ENCODE results near the gene ZBTB47. TPM values are rescaled to one million over a fixed set of nuclear protein-coding genes. Genes with fewer than 3 reads are reported as not detected.

Gene ZBTB47
- total RNA-seq, 1 donor from 2014 or later: 69.3 TPM

GRCh38 chr3:42698911-42699230 is 45.4 kb downstream of the ZBTB47 start:
- H3K4me1 ChIP-seq: peaks cover 0 to 2% of the 10 kb centered on the region in 2 donors
- H3K27me3 ChIP-seq: no peaks in the 10 kb centered on the region
- no peak overlapping the region for H3K27ac ChIP-seq
- DNase-seq (ENCODE audit: low spot score in 2 of 2): peak in 1 of 2 donors; percentile 24
- intact Hi-C loops (cut with DNase I): no loop called here
- H3K4me3 ChIP-seq: no peak overlapping the region
- no peaks in the 10 kb centered on the region for H3K36me3 ChIP-seq
- TF ChIP-seq, protein P1, sequence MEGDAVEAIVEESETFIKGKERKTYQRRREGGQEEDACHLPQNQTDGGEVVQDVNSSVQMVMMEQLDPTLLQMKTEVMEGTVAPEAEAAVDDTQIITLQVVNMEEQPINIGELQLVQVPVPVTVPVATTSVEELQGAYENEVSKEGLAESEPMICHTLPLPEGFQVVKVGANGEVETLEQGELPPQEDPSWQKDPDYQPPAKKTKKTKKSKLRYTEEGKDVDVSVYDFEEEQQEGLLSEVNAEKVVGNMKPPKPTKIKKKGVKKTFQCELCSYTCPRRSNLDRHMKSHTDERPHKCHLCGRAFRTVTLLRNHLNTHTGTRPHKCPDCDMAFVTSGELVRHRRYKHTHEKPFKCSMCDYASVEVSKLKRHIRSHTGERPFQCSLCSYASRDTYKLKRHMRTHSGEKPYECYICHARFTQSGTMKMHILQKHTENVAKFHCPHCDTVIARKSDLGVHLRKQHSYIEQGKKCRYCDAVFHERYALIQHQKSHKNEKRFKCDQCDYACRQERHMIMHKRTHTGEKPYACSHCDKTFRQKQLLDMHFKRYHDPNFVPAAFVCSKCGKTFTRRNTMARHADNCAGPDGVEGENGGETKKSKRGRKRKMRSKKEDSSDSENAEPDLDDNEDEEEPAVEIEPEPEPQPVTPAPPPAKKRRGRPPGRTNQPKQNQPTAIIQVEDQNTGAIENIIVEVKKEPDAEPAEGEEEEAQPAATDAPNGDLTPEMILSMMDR (IDR thresholded peaks at IDR 0.05): no peak
- H3K9me3 ChIP-seq: no peaks in the 10 kb centered on the region

DNA sequence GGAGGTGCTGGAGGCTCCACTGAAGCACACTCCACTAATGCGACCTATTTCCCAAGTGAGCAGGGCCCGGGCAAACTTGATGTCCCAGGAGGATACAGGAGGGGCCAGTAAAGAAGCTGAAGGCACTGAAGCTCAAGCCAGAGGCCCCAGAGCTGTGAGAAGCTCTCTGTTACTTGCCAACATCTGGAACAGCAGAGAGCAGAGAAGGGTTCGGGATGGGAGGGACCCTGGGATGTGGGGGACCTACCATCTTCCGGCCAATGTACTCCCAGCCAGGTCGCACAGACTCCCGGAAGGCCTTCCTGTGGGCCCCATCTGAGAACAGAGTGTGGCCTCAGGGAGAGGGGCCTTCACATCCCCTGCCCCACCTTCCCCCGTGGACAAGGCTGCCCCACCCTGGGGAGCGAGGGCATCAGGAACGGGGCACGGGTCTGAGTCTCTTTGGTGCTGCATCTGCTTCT is 46.0 kb downstream of the ZBTB47 start:
- intact Hi-C loops (cut with DNase I): no loop called here
- Histone ChIP-seq H3K27ac (no peak overlapping the region), H3K36me3 (no peaks in the 10 kb centered on the region), H3K4me1 (peaks cover 0 to 2% of the 10 kb centered on the region in 2 donors), H3K27me3 (no peaks in the 10 kb centered on the region), H3K4me3 (no peak overlapping the region), H3K9me3 (no peaks in the 10 kb centered on the region)
- DNase-seq (ENCODE audit: low spot score in 2 of 2): peak in 1 of 2 donors; percentile 58
- TF ChIP-seq, protein P1 (IDR thresholded peaks at IDR 0.05): no peak

- Histone ChIP-seq H3K36me3 (no peaks in the 10 kb centered on the region), H3K9me3 (no peaks in the 10 kb centered on the region), H3K27ac (no peak overlapping the region), H3K4me3 (no peak overlapping the region), H3K27me3 (no peaks in the 10 kb centered on the region), H3K4me1 (peaks cover 0 to 2% of the 10 kb centered on the region in 2 donors)
- DNase-seq (ENCODE audit: low spot score in 2 of 2): peak in 1 of 2 donors; percentile 53
- TF ChIP-seq, protein P1 (IDR thresholded peaks at IDR 0.05): no peak
- intact Hi-C loops (cut with DNase I): loop anchor here (1.0 kb wide), 1 partner anchor 49 kb away; no protein-coding TSS in a partner anchor
These were observed 47.1 kb downstream of the ZBTB47 start for GRCh38 chr3:42700366-42701288.

DNA sequence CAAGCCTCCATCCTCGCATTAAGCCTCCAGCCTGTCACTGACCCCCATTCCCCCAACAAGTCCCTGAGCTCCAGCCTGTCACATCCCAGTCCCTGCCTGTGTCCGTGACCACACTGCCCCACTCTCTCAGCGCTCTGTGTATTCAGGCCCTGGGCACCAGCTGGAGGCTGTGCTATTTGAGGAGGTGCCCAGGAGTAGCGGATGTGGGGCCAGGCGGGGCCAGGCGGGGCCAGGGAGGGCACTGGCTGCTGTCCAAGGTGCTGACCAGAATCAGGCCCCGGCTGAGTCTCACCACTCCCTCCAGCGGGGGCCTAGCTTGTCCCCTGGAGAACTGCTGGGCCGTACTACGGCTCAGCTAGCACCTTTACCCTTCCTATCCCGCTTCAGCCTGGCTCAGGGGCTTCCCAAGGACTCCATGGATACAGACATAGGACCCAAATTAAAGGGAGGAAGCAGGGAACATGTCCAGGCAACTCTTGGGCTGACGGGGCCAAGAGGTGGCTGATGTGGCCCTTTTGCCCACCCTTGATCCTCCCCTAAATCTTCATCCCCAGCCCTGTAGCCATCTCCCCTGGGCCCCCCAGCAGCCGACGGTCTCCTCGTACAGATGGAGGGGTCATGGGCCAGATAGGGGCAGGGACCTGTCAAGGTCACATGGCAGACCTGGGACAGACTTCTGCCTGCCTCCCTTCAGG is 48.0 kb downstream of the ZBTB47 start:
- DNase-seq (ENCODE audit: low spot score in 2 of 2): peak in 1 of 2 donors; percentile 77

More for the DNA sequence above, 48.0 kb downstream of the ZBTB47 start:
- peaks cover 0 to 2% of the 10 kb centered on the region in 2 donors for H3K4me1 ChIP-seq
- H3K4me3 ChIP-seq: no peak overlapping the region
- H3K36me3 ChIP-seq: no peaks in the 10 kb centered on the region
- TF ChIP-seq, protein P1 (IDR thresholded peaks at IDR 0.05): peak in 1 of 3 experiments; percentile 4
- no peak overlapping the region for H3K27ac ChIP-seq
- no peaks in the 10 kb centered on the region for H3K9me3 ChIP-seq
- H3K27me3 ChIP-seq: no peaks in the 10 kb centered on the region
- intact Hi-C loops (cut with DNase I): no loop called here

Data from ascending aorta (tissue), 2 donors.